RCC 7860 (cell line): ENCODE data around the gene FIBCD1.

Experiments used
- DNase-seq: peaks from one replicate; pipeline ENCODE4 v3.0.0-alpha.2; 2015; ENCODE audit warnings: low spot score
- FAIRE-seq: peaks from 2 replicates; lab custom pipeline; 2012; peaks lifted over from hg19 to GRCh38; lab: Jason Lieb, UNC

FIBCD1 gene

DNA sequence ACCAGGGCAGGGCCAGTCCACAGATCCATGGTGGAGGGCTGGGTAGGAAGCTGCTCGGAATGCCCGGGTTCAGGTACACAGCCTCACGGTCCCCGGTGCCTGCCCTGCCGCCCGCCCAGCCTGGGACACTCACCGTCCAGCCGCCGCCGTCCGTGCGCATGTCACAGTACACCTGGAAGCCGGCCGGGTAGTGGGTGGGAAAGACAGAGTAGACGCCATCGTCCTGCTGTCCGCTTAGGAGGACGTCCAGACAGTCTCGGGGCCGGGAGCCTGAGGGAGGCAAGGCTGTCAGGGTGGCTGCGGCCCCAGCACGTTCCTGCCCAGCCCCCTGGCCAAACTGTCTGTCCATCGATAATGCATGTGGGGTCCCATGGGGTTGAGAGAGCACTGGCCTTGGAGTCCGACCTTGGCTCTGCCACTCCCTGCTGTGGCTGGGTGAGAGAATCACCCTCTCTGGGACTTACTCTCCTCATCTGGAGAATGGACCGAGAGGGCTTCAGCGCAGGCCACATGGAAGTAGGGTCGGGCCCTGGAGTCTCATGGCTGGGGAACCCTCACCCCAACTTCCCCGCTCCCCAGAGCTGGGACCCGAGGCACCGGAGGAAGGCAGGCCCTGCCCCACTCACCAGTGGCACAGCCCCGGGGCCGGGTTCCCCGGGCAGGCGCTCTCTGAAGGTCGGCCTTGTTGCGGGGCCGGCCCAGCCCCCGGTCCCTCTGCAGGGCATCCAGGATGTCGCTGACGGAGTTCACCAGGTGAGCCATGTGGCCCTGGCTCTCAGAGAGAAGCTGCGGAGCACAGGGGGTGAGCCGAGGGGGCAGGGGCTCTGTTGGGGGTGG, 15.2 kb downstream of the FIBCD1 start:
- DNase-seq, result no peak
- no peak for FAIRE-seq

DNA sequence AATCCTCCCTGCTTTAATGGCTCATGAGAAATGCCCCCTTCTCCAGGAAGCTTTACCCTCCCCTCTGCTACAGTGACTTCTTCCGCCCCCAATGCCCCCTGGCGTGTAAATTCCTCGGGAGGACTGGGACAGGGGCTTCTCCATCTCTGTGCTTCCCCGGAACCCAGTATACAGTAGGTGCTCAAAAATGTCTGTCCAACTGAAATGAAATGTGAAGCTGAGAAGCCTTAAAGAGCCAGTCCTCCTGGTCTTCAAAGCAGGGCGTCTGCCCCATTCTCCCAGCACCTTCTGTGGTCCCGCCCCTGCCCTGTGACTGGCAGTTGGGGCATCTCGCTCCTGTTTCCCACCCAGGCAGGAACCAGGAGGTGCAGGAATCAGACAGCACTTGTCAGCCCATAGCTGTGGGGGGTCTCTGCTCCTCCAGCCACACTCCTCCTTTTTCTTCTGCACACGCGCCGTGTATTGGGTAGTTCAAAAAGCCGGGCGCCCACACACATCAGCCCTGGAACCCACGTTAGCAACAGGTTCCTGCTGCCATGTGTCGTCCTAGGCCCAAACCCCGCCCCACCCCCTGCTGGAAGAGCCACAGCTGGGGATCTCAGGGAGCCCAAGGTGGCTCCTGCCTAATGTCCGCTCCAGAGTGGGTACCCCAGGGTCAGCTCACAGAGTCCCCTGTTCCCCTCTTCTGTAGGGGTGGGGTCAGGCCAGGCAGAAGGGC, 16.0 kb downstream of the FIBCD1 start:
- DNase-seq (no peak), FAIRE-seq (no peak)

DNA sequence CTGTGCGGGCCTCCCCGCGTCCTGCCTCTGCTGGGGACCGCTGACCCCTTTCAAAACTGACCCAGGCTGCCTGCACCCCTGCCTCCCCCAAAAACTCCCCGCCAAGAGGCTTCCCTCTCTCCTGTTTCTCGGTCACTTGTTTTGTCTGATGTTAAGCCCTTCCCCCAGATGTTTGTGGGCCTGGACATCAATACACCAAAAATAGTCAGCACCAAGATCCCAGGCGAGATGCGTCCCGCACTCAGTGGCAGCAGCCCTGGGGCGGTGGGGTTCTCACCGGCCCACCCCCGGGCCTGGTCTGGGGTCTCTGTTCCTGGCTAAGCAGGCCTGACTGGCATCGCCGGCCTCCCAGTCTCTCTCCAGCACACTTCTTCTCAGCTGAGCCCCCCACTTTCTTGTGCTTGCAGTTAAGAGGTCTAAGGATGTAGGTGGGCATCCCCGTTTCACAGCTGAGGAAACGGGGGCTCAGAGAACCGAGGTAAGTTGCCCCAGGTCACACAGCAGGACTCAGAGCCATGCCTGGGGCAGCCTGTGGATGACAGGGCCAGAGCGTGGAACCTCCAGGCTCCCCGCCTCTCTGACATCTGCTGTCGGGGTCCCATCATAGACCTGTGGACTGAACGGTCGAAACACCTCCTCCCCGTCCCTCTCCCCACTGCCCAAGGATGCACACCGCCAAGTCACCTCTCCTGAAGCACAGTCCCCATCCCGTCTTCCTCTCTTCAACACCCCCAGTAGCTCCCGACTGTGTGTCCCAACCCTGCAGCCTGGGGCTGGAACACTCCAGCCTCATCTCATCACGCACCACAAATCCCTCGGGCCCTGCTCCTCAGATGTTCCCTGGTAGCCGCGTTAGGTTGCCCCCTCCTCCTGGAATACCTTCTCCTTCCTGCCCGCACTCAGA, 16.8 kb downstream of the FIBCD1 start:
- no peak for DNase-seq
- FAIRE-seq, result no peak

- FAIRE-seq, result no peak
- no peak for DNase-seq
These were observed 17.6 kb downstream of the FIBCD1 start for GRCh38 chr9:130921300-130921988.

GRCh38 chr9:130920762-130921299, 18.2 kb downstream of the FIBCD1 start:
- no peak for FAIRE-seq
- DNase-seq, result no peak

- no peak for FAIRE-seq
- DNase-seq, result no peak
These were observed 18.8 kb downstream of the FIBCD1 start for GRCh38 chr9:130920233-130920632.

- FAIRE-seq (no peak), DNase-seq (no peak)
These were observed 19.4 kb downstream of the FIBCD1 start for GRCh38 chr9:130919559-130920145.

GRCh38 chr9:130918826-130919558, 20.1 kb downstream of the FIBCD1 start:
- DNase-seq (no peak), FAIRE-seq (no peak)

GRCh38 chr9:130918101-130918825, 20.8 kb downstream of the FIBCD1 start:
- DNase-seq (no peak), FAIRE-seq (no peak)

DNA sequence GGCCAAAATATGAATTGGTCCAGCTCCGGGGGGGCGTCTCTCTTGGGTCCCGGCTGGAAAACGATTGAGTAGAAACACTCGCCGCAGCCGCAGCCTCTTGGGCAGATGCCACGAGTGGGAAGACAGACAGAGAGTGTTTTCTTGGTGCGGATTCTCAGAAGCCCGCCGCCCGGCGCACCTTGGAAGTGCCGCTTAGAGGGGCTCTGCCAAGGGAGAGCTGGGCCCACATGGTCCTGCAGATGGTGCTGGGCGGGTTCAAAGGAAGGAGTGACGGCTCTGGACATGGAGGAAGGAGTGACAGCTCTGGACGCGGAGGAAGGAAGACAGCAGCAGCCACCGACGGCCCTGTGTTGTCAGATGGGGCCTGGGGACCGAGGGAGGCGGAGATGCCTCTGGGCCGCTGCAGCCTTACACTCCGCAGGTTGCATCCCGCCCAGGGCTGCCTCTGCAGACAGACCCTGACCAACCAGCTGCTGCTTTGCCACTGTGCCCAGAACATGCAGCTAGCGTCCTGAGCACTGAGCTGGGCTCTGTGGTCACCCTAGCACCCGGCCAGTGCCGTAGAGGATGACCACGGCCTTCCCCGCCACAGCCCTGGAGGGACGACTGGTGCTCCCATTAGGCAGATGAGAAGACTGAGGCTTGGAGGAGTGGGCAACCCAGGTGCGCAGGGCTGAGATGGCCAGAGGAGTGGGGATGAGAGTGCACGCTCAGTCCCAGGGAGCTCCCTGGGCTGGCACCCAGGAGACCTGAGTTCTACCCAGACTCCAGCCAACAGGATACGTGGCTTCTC, 21.7 kb downstream of the FIBCD1 start:
- FAIRE-seq, result no peak
- DNase-seq, result no peak

DNA sequence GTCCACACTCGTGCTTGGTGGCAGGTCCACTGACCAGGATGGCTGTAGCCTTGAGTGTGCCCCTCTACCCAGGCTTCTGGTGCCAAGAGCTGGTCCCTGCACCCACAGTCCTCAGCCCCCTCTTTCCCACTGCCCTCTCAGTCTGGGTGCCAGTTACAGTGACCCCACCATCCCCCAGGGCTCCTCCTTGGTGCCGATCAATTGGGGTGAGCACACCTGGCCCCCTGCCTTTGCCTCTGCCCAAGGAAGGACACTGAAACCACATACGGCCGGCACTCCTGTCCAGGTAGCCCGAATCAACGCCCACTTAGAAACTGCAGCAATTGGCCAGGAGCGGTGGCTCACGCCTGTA, 24.0 kb downstream of the FIBCD1 start:
- DNase-seq (no peak), FAIRE-seq (no peak)

DNA sequence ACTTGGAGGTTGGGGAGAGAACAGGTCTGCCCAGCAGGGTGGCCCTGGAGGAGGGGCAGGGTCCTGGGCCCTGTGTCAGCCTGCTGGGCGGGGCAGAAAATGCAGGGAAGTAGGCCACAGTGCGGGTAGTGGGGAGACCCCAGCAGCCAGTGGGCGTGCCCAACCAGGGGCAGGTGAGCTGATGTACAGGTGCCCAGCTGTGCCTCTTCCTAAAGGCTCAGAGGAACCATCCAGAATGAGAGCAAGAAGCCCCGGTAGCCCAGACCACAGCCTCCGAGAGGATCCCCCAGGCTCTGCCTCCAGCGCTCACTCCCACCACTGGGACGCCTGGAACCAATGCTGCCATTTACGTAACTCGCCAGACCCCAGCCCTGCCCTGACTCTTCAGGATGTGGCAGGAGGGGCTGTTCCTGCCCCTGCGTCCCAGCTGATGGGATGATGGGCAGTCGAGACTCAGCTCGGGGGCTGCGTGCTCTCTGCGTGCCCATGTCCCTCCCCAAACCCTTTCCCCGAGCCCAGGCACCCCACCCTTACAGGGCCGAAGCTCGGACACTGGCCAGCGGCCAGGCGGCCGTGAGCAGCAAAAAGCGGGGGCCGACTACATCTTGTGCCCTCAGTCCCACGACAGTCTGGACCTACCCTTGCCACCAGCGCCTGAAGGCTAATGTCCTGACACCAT, 24.5 kb downstream of the FIBCD1 start:
- DNase-seq, result no peak
- FAIRE-seq, result no peak

DNA sequence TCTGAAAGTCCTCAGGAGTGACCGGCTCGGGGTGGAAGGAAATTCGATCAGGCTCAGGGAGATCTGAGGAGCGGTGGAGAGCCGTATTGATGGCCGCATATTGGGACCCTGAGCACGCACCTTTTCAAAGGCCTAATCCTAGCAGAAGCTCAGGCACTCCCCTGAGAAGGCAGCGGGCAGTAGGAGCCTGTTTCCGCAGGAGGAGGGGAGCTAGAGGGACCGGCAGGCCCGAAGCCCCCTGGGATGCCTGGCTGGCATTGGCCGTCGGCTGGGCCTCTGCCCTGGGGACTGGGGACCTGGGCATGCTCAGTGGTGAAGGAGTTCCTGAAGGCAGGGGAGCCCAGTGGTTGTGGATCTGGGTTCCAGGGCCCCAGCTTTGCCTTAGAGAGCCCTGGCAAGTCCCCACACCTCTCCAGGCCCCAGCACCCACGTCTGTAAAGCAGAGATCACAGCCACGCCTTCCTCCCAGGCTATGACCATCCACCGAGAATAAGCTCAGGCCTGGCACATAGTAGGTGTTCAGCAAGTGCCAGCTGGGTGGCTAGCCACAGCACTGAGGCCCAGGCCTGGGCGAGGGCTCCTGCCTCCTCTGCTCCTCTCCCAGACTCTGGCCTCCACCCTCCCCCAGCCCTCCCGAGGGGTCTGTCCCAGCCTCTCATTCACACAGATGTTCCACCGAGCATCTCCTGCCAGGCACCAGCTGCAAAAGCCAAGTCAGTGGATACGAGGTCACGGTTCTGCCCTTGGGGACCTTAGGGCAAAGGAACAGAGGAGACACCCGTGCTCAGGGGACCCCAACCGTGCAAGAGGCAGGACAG, 25.2 kb downstream of the FIBCD1 start:
- DNase-seq (no peak), FAIRE-seq (no peak)

- peak; percentile 55 for FAIRE-seq
- DNase-seq, result peak; percentile 81
These were observed 26.0 kb downstream of the FIBCD1 start for GRCh38 chr9:130912932-130913598.

DNA sequence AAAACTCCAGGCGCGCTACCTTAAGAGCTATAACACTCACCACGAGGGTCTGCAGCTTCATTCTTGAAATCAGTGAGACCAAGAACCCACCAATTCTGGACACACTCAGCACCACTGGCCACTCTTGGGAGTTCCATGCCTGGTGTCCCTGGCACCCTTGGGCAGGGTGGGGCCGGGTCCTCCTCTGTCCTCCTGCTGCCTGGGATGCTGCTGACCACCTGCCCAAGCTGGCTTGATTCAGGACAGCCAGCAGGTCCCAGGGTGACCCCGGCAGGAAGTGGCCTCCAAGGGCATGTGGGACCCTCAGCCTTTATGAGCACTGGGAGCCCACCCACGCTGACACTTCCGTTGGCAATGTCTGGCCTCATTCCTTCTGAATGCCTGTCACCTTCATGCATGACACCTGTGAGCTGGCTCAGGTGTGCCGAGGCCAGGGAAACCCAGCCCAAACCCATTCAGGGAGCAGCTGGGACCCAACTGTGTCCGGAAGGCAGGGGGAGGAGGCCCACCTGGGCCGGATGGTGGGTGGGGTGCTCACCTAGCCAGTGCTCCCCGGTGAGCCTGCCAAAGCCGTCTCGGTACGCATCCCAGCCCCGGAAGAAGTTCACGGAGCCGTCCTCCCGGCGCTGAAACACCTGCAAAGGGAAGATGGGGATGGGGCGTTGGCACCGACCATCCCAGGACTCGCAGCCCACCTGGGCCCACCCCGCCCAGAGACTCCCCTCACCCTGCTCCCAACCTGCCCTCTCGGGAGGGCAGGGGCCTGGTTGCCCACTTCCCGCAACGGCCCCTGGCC, 27.6 kb downstream of the FIBCD1 start:
- FAIRE-seq, result no peak
- no peak for DNase-seq
